Esophagus mucosa (tissue), 1 donor: Measurements from ENCODE around the gene MCMBP. TPM values are rescaled to one million over a fixed set of nuclear protein-coding genes. Genes with fewer than 3 reads are reported as not detected.

Source experiments
- ATAC-seq: fragments of 200-7000 bp; cut with Tn5 transposase; one replicate; pipeline ENCODE4 v1.9.1; 2020
- total RNA-seq: library from RNA; stranded (reverse); gene quantifications from one replicate; pipeline ENCODE4 v1.2.4, GENCODE V29; 2023
- donor health status: DM: yes; HTN: yes; CAD: no.

Gene MCMBP
- total RNA-seq, 1 donor from 2014 or later: 36.8 TPM

DNA sequence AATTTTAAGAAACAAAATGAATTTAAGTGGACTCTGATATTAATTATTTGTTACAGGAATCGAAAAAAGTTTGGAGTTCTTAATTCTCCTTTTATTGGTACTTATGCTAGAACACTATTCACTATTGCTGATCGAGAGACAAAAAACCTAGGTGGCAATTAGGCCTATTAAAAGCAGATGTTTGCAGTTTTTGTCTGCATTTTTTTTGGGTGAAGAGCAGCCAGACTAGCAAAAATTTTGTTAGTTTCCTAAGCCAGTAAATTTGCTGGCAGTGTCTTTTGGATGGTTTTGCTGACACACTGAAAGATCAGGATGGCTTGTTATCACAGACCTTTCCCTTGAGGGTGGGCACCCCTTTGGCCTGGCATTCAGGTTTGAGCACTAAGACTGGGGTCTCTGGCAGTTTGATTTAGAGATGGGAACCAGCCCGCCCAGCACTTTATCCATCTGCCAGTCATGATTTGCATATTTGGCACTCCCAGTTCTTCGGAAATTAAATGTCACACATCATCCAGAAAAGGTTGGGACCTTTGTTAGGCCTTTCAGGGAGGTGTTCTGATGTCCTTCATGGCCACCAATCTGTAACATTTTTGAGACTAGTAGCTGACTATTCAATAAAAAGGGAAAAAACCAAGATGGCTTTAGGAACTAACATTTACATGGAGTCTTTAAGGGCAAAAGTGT is 89.5 kb downstream of the MCMBP start:
- no peak for ATAC-seq

DNA sequence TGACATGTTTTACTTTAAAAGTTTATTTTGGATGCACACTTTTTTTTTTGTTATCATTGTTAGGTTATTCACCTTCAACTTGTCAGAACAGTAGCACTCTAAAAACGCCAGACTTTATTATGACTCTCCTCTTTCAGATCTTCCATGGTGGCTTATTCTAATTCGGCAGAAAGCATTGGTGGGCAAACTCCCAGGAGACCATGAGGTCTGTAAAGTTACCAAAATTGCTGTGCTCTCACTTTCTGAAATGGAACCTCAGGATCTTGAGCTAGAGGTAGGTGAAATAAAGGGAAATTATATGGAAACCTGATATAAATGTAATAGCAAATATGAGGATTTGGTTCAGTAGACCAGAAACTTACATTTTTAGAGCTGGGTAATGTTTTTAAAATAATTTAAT is 91.1 kb downstream of the MCMBP start:
- ATAC-seq: no peak

DNA sequence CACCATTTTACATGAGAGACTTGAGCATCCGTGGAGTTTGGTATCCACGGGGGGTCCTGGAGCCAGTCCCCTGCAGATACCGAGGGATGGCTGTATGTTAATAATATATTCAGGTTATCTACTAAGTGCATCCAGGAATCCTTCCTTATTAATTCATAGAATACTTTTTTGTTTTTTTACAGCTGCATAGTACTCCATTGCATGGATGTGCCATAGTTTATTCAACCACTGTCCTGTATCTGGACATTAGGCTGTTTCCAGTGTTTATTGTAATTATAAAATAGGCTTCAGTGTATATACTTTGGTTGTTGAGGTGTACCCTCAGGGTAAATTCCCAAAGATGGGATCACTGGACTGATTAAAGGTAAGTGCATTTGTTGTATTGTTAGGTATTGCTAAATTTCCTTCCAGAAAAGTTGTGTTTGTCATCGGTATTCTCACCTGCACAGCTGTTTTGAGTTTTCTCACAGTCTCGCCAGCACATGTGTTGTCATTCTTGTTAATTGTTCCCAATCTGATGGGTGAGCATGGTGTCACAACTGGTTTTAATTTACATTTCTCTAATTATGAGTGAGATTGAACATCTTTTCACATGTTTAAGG is 91.7 kb downstream of the MCMBP start:
- ATAC-seq: no peak

Other genes starting within 250 kb of the MCMBP start
- 59.7 TPM for gene BAG3, start 221.5 kb downstream of the MCMBP start, total RNA-seq
- gene INPP5F, start 146.8 kb downstream of the MCMBP start, total RNA-seq: 7.6 TPM
- 30.8 TPM for gene SEC23IP, start 19.9 kb upstream of the MCMBP start, total RNA-seq